ENCODE results near the gene MED23.

MED23 gene

GRCh38 chr6:131636880-131637792, 9.1 kb upstream of the MED23 start, which contains the start of gene ENPP3:
TSS of gene ENPP3 (plus strand) at chr6:131637302. CDS start at chr6:131637385, 83 bp downstream.
- DNase-seq (ENCODE audit: low read depth) = no peak
- TF ChIP-seq CTCF (IDR thresholded peaks at IDR 0.05; ENCODE audit: control insufficient read depth, insufficient read depth, low read depth, low read length, missing control alignments) = no peak
- H3K4me3 ChIP-seq (ENCODE audit: control insufficient read depth, low read depth, low read length) = no peak within 1 kb of the TSS

- no peak for TF ChIP-seq CTCF (IDR thresholded peaks at IDR 0.05; ENCODE audit: control insufficient read depth, insufficient read depth, low read depth, low read length, missing control alignments)
- DNase-seq (ENCODE audit: low read depth) = no peak
- H3K4me3 ChIP-seq (ENCODE audit: control insufficient read depth, low read depth, low read length) = no peak overlapping the region
Observed at GRCh38 chr6:131635384-131636340, 7.6 kb upstream of the MED23 start.

GRCh38 chr6:131631625-131632289, 3.7 kb upstream of the MED23 start:
- no peak for TF ChIP-seq CTCF (IDR thresholded peaks at IDR 0.05; ENCODE audit: control insufficient read depth, insufficient read depth, low read depth, low read length, missing control alignments)
- DNase-seq (ENCODE audit: low read depth) = no peak
- no peak overlapping the region for H3K4me3 ChIP-seq (ENCODE audit: control insufficient read depth, low read depth, low read length)

GRCh38 chr6:131629651-131630050, 1.6 kb upstream of the MED23 start:
- DNase-seq (ENCODE audit: low read depth) = no peak
- no peak for TF ChIP-seq CTCF (IDR thresholded peaks at IDR 0.05; ENCODE audit: control insufficient read depth, insufficient read depth, low read depth, low read length, missing control alignments)
- H3K4me3 ChIP-seq (ENCODE audit: control insufficient read depth, low read depth, low read length) = no peak overlapping the region

- TF ChIP-seq CTCF (IDR thresholded peaks at IDR 0.05; ENCODE audit: control insufficient read depth, insufficient read depth, low read depth, low read length, missing control alignments) = no peak
- no peak for DNase-seq (ENCODE audit: low read depth)
- no peak overlapping the region for H3K4me3 ChIP-seq (ENCODE audit: control insufficient read depth, low read depth, low read length)
Observed at GRCh38 chr6:131628726-131629125, 684 bp upstream of the MED23 start.

- no peak for TF ChIP-seq CTCF (IDR thresholded peaks at IDR 0.05; ENCODE audit: control insufficient read depth, insufficient read depth, low read depth, low read length, missing control alignments)
- DNase-seq (ENCODE audit: low read depth) = no peak
- no peak overlapping the region for H3K4me3 ChIP-seq (ENCODE audit: control insufficient read depth, low read depth, low read length)
Observed at GRCh38 chr6:131615275-131615674, 12.8 kb downstream of the MED23 start.
